Hepatocyte (in vitro differentiated cells): ENCODE data around the gene TEX47. TPM values are rescaled to one million over a fixed set of nuclear protein-coding genes. Genes with fewer than 3 reads are reported as not detected.
A peak's percentile ranks its signal among the peaks of the same experiment; 100 is the strongest.

Source experiments
- DNase-seq: peaks from one replicate; pipeline ENCODE4 v3.0.0-alpha.2; 2016; ENCODE audit warnings: low spot score
- H2AFZ ChIP-seq: fragments of 200-600 bp; sonication (generic); 2 replicates; pipeline ENCODE4 v1.6.0; 2016; ENCODE audit warnings: antibody characterized with exemption, mild to moderate bottlenecking
- H3K27ac ChIP-seq: fragments of 200-600 bp; sonication (generic); 2 replicates; pipeline ENCODE4 v1.5.1; 2016; ENCODE audit warnings: mild to moderate bottlenecking
- H3K27me3 ChIP-seq: fragments of 200-600 bp; sonication (generic); 2 replicates; pipeline ENCODE4 v1.6.1; 2016
- H3K36me3 ChIP-seq: fragments of 200-600 bp; sonication (generic); replicated peaks from 2 replicates; pipeline ENCODE4 v1.5.1; 2016; ENCODE audit warnings: low read depth; ENCODE audit not compliant: insufficient read depth
- H3K4me1 ChIP-seq: fragments of 200-600 bp; sonication (generic); 2 replicates; pipeline ENCODE4 v1.5.1; 2016; ENCODE audit warnings: mild to moderate bottlenecking, moderate library complexity; ENCODE audit not compliant: insufficient read depth
- H3K4me2 ChIP-seq: fragments of 200-600 bp; sonication (generic); 2 replicates; pipeline ENCODE4 v1.6.0; 2016
- H3K4me3 ChIP-seq: fragments of 200-600 bp; sonication (generic); 2 replicates; pipeline ENCODE4 v1.5.1; 2016; ENCODE audit warnings: mild to moderate bottlenecking
- H3K79me2 ChIP-seq: fragments of 200-600 bp; sonication (generic); 2 replicates; pipeline ENCODE4 v1.6.0; 2017; ENCODE audit warnings: mild to moderate bottlenecking
- H3K9me2 ChIP-seq: fragments of 200-600 bp; sonication (generic); replicated peaks from 2 replicates; pipeline ENCODE4 v1.6.0; 2017; ENCODE audit warnings: mild to moderate bottlenecking; ENCODE audit not compliant: insufficient read depth
- H3K9me3 ChIP-seq: fragments of 200-600 bp; sonication (generic); 2 replicates; pipeline ENCODE4 v1.5.1; 2016; ENCODE audit warnings: low read depth, mild to moderate bottlenecking
- H4K20me1 ChIP-seq: fragments of 200-600 bp; sonication (generic); 2 replicates; pipeline ENCODE4 v1.6.0; 2016; ENCODE audit warnings: mild to moderate bottlenecking; ENCODE audit not compliant: insufficient read depth, poor library complexity, severe bottlenecking
- EZH2 ChIP-seq: fragments of 200-600 bp; sonication (generic); IDR thresholded peaks from 2 replicates; pipeline ENCODE4 v1.6.1; 2016; ENCODE audit warnings: antibody characterized with exemption, mild to moderate bottlenecking, borderline replicate concordance
- EZH2phosphoT487 ChIP-seq: fragments of 200-600 bp; sonication (generic); IDR thresholded peaks from one replicate; pipeline ENCODE4 v1.6.1; 2018; ENCODE audit warnings: antibody characterized with exemption, mild to moderate bottlenecking, low read depth, moderate library complexity; ENCODE audit not compliant: unreplicated experiment, severe bottlenecking
- WGBS: methylation state at CpG from one replicate; pipeline ENCODE4 v1.1.6; 2016; ENCODE audit warnings: low lambda C conversion rate; ENCODE audit errors: missing lambda C conversion rate; 5-methylcytosine and 5-hydroxymethylcytosine counted together
- polyA plus RNA-seq: library from polyadenylated mRNA; unstranded; fragments of >200 nt; fragmentation: Nextera tagmentation; extraction: Ambion mirVana; gene quantifications from 2 replicates; pipeline ENCODE4 v1.2.1, GENCODE V29; 2016
- total RNA-seq: library from RNA; depleted of rRNA; stranded (reverse); fragments of >200 nt; gene quantifications from 2 replicates; pipeline ENCODE4 v1.2.3, GENCODE V29; 2014
- TF ChIP-seq, protein P1 (sequence below): fragments of 200-600 bp; sonication (generic); IDR thresholded peaks from 2 replicates; pipeline ENCODE4 v1.5.1; 2016; ENCODE audit warnings: antibody characterized with exemption, mild to moderate bottlenecking; ENCODE audit not compliant: poor library complexity

The TEX47 gene
- total and polyA plus RNA-seq, 2 experiments from 2014 or later = not detected

DNA sequence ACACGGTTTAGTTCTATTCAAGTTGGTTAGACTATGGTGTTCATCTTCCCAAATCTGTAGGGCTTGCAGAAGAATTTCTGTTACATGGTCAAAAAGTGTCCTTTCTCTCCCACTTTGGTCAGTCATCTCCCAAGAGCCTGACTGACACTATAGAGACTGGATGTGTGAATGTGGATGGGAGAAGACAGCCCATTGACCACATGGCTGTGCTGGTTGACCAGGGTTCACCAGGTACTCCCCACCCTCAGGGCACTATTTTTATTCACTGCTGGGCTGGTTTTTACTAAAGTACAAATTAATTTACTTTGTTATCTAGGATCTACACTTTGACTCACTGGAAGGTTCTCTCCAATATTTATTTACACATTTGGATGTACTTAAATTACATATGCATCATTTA is 33.8 kb downstream of the TEX47 start:
- Histone ChIP-seq H4K20me1 (no peaks in the 10 kb centered on the region), H3K9me2 (no peaks in the 10 kb centered on the region), H2AFZ (no peak overlapping the region), H3K27me3 (peaks cover 57% of the 10 kb centered on the region), H3K27ac (no peak overlapping the region), H3K9me3 (no peaks in the 10 kb centered on the region), H3K79me2 (no peaks in the 10 kb centered on the region), H3K4me2 (no peak overlapping the region), H3K4me1 (no peaks in the 10 kb centered on the region), H3K36me3 (no peaks in the 10 kb centered on the region), H3K4me3 (no peak overlapping the region)
- WGBS = 68% methylated on average over 1 of the region's 1 CpG
- TF ChIP-seq EZH2phosphoT487 = no peak
- TF ChIP-seq, protein P1, sequence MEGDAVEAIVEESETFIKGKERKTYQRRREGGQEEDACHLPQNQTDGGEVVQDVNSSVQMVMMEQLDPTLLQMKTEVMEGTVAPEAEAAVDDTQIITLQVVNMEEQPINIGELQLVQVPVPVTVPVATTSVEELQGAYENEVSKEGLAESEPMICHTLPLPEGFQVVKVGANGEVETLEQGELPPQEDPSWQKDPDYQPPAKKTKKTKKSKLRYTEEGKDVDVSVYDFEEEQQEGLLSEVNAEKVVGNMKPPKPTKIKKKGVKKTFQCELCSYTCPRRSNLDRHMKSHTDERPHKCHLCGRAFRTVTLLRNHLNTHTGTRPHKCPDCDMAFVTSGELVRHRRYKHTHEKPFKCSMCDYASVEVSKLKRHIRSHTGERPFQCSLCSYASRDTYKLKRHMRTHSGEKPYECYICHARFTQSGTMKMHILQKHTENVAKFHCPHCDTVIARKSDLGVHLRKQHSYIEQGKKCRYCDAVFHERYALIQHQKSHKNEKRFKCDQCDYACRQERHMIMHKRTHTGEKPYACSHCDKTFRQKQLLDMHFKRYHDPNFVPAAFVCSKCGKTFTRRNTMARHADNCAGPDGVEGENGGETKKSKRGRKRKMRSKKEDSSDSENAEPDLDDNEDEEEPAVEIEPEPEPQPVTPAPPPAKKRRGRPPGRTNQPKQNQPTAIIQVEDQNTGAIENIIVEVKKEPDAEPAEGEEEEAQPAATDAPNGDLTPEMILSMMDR = no peak
- TF ChIP-seq EZH2 = no peak
- DNase-seq = no peak

DNA sequence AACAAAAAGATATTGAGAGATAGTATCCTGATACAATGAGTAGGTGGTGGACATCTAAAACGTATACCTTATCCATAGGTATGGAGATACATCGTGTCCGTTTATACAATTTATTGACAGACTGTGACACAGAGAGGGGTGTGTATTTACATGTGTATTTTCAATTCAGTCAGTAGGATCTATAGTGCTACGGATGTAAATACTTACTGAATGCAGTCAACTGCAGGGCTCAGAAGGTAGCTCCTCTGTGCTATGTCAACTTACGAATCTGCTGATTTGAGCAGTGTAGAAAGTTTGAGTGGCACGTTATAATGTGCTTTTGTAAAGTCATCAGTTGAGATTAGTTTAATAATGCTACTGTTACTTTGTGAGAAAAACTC is 35.4 kb downstream of the TEX47 start:
- H2AFZ ChIP-seq = no peak overlapping the region
- TF ChIP-seq EZH2phosphoT487 (no peak), EZH2 (no peak)
- TF ChIP-seq, protein P1 = no peak
- no peaks in the 10 kb centered on the region for H3K4me1 ChIP-seq
- H3K27me3 ChIP-seq = peaks cover 67% of the 10 kb centered on the region
- H3K9me3 ChIP-seq = no peaks in the 10 kb centered on the region
- DNase-seq = no peak
- no peaks in the 10 kb centered on the region for H3K36me3 ChIP-seq
- H3K79me2 ChIP-seq = no peaks in the 10 kb centered on the region
- H4K20me1 ChIP-seq = no peaks in the 10 kb centered on the region
- no peaks in the 10 kb centered on the region for H3K9me2 ChIP-seq
- H3K4me2 ChIP-seq = peak overlapping the region; percentile 98
- no peak overlapping the region for H3K4me3 ChIP-seq
- 26% methylated on average over 6 of the region's 6 CpGs for WGBS
- H3K27ac ChIP-seq = no peak overlapping the region

DNA sequence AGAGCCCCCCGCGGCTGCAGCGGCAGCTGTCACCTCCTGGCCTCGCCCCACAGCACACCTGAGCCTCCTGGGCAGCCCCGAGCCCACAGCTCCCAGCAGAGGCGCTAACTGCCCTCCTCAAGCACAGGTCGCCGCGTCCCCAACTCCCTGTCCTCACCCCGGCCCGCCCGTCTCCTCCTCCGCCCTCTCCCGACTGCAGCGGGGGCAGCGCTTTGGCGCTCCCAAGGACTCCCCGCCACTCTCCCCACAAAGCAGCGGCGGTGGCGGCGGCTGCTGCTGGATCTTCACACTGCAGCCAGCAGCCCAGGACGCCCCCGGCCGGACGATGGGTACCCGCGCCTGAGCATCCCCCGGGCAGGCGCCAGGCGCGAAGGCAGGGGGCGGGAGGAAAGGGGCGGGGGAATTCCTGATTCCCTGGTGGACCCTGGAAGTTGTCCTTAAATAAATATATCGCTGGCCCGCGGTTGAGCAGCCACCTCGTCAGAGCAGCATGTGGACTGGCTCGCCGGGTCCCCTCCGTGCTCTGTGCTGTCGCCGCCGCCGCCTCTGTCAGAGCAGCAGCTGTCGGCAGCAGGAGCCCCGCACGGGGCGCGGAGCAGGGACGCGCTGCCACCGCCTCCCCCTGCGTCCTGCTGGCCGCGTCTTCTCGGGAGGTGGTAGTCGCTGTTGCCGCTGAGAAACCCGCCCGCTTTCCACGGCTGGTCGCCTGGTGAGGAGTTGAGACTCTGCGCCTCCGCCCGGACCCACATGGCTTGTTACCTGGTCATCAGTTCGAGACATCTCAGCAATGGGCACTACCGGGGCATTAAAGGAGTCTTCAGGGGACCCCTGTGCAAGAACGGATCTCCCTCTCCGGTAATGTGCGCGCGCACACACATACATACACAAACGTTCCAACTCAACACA is 36.1 kb downstream of the TEX47 start, which contains the start of gene ZNF804B:
Gene ZNF804B (plus strand): TSS at position 471 of the 906 bp plus-strand sequence. CDS start 277 bp downstream, at position 748.
- Histone ChIP-seq H3K4me2 (peak within 1 kb of the TSS; percentile 98), H3K9me2 (no peaks in the 10 kb centered on the region), H3K4me3 (peak within 1 kb of the TSS; percentile 44), H3K27ac (no peak within 1 kb of the TSS), H4K20me1 (no peaks in the 10 kb centered on the region), H3K4me1 (no peaks in the 10 kb centered on the region), H3K27me3 (peaks cover 65% of the 10 kb centered on the region), H3K79me2 (no peaks in the 10 kb centered on the region), H3K36me3 (no peaks in the 10 kb centered on the region), H3K9me3 (no peaks in the 10 kb centered on the region), H2AFZ (peak within 1 kb of the TSS; percentile 64)
- 3% methylated on average over 52 of the region's 74 CpGs for WGBS
- peak; percentile 34 for DNase-seq
- TF ChIP-seq EZH2phosphoT487 (no peak), EZH2 (peak; percentile 55)
- TF ChIP-seq, protein P1 = no peak
